MM.1S (cell line): ENCODE measurements around the gene TMEM259.

Experiments used
- CTCF ChIP-seq: fragments of 300-600 bp; sonication (generic); IDR thresholded peaks from 2 replicates; pipeline ENCODE4 v1.5.1; 2016; ENCODE audit warnings: antibody characterized with exemption, low read length, mixed read lengths
- EZH2 ChIP-seq: fragments of 300-600 bp; sonication (generic); optimal IDR thresholded peaks from 2 replicates; pipeline ENCODE3; 2017; ENCODE audit warnings: low read depth, mild to moderate bottlenecking, antibody characterized with exemption, low read length, mixed read lengths

DNA sequence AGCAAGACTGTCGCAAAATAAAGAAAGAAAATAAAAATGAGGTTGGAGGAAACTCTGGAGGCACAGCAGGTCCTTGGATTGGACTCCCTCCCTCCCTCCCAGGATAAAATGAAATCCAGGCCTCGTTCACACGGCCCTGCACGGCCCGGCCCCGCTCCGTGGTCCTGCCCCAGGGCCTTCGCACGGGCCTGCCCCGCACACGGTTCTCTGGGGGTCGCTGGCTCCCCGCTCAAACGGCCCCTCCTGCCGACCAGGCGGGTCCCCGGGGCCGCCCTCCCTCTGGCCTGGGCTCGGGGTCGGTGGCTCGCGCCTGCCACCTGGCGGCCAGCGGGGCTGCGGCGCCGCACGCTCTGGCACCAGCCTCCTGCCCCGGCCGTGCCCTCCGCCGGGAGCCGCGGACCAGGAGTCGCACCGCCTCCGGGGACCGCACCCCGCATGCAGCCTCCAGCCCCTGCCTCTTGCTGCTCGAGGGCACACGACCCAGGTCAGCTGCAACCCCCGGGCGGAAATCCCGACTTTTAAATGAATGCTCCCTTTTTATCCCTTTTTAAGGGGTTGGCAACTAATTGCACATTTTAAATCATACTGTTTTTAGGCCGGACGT is 38.3 kb downstream of the TMEM259 start:
- TF ChIP-seq CTCF (peak; percentile 84), EZH2 (no peak)
